H9 (cell line): ENCODE results near the gene EPOP. TPM values are rescaled to one million over a fixed set of nuclear protein-coding genes. Genes with fewer than 3 reads are reported as not detected.

ENCODE experiments used
- DNase-seq: peaks from one replicate; pipeline ENCODE4 v3.0.0-alpha.2; 2017
- H2AFZ ChIP-seq: one replicate; pipeline ENCODE4 v1.6.1; 2013; ENCODE audit warnings: mild to moderate bottlenecking, low read length, control low read depth, moderate library complexity
- H2AK5ac ChIP-seq: 2 replicates; pipeline ENCODE4 v1.6.1; 2013; ENCODE audit warnings: low read length, control low read depth, mixed read lengths; ENCODE audit not compliant: insufficient read length
- H2BK120ac ChIP-seq: one replicate; pipeline ENCODE4 v1.6.1; 2013; ENCODE audit warnings: low read depth, mild to moderate bottlenecking, low read length, control low read depth, inconsistent platforms; ENCODE audit not compliant: poor library complexity, severe bottlenecking
- H2BK12ac ChIP-seq: 2 replicates; pipeline ENCODE4 v1.6.1; 2013; ENCODE audit warnings: low read length, control low read depth, mixed read lengths, low read depth; ENCODE audit not compliant: insufficient read length
- H2BK15ac ChIP-seq: 2 replicates; pipeline ENCODE4 v1.6.1; 2013; ENCODE audit warnings: low read depth, low read length, control low read depth
- H2BK20ac ChIP-seq: one replicate; pipeline ENCODE4 v1.6.1; 2013; ENCODE audit warnings: low read depth, mild to moderate bottlenecking, low read length, control low read depth, inconsistent platforms; ENCODE audit not compliant: poor library complexity, severe bottlenecking
- H2BK5ac ChIP-seq: 2 replicates; pipeline ENCODE4 v1.6.1; 2013; ENCODE audit warnings: low read length, control low read depth, mixed read lengths; ENCODE audit not compliant: insufficient read length
- H3K14ac ChIP-seq: 2 replicates; pipeline ENCODE4 v1.6.1; 2013; ENCODE audit warnings: low read length, control low read depth; ENCODE audit not compliant: insufficient read depth
- H3K18ac ChIP-seq: 2 replicates; pipeline ENCODE4 v1.6.1; 2013; ENCODE audit warnings: low read depth, mild to moderate bottlenecking, mixed read lengths, low read length, control low read depth; ENCODE audit not compliant: insufficient read length
- H3K23ac ChIP-seq: 2 replicates; pipeline ENCODE4 v1.6.1; 2013; ENCODE audit warnings: low read length, control low read depth, mixed read lengths, low read depth; ENCODE audit not compliant: insufficient read length
- H3K23me2 ChIP-seq: 2 replicates; pipeline ENCODE4 v1.6.1; 2013; ENCODE audit warnings: low read depth, mild to moderate bottlenecking, mixed read lengths, low read length, control low read depth; ENCODE audit not compliant: insufficient read length, poor library complexity, severe bottlenecking
- H3K27ac ChIP-seq: 2 replicates; pipeline ENCODE4 v1.5.1; 2013; ENCODE audit warnings: low read length, control low read depth, mixed read lengths, low read depth; ENCODE audit not compliant: insufficient read length
- H3K27me3 ChIP-seq: 2 replicates; pipeline ENCODE4 v1.6.1; 2013; ENCODE audit warnings: low read length, control low read depth, inconsistent platforms; ENCODE audit not compliant: insufficient read depth
- H3K4ac ChIP-seq: 2 replicates; pipeline ENCODE4 v1.6.1; 2013; ENCODE audit warnings: low read depth, mild to moderate bottlenecking, control low read depth, inconsistent platforms, low read length, moderate library complexity
- H3K4me1 ChIP-seq: 2 replicates; pipeline ENCODE4 v1.6.1; 2013; ENCODE audit warnings: low read length, control low read depth, inconsistent platforms; ENCODE audit not compliant: insufficient read depth
- H3K4me2 ChIP-seq: 2 replicates; pipeline ENCODE4 v1.6.1; 2013; ENCODE audit warnings: low read length, control low read depth, mixed read lengths; ENCODE audit not compliant: insufficient read length, insufficient read depth
- H3K56ac ChIP-seq: 2 replicates; pipeline ENCODE4 v1.6.1; 2013; ENCODE audit warnings: low read depth, mild to moderate bottlenecking, mixed read lengths, low read length, control low read depth; ENCODE audit not compliant: insufficient read length
- H3K79me1 ChIP-seq: 2 replicates; pipeline ENCODE4 v1.6.1; 2013; ENCODE audit warnings: low read depth, mild to moderate bottlenecking, moderate library complexity, low read length, control low read depth, inconsistent platforms; ENCODE audit not compliant: insufficient read depth, poor library complexity, severe bottlenecking
- H3K79me2 ChIP-seq: 2 replicates; pipeline ENCODE4 v1.6.1; 2013; ENCODE audit warnings: low read length, control low read depth, inconsistent platforms; ENCODE audit not compliant: insufficient read depth
- H3K9ac ChIP-seq: 2 replicates; pipeline ENCODE4 v1.6.1; 2013; ENCODE audit warnings: low read length, control low read depth, mixed read lengths; ENCODE audit not compliant: insufficient read length; ENCODE audit errors: extremely low read depth
- H3K9me3 ChIP-seq: one replicate; pipeline ENCODE4 v1.6.1; 2013; ENCODE audit warnings: low read depth, low read length, inconsistent platforms; ENCODE audit not compliant: control insufficient read depth
- H3T11ph ChIP-seq: one replicate; pipeline ENCODE4 v1.6.1; 2013; ENCODE audit warnings: mild to moderate bottlenecking, low read length, control low read depth, inconsistent platforms
- H4K20me1 ChIP-seq: one replicate; pipeline ENCODE4 v1.6.1; 2013; ENCODE audit not compliant: control insufficient read depth, insufficient read length, insufficient read depth
- H4K5ac ChIP-seq: 2 replicates; pipeline ENCODE4 v1.6.1; 2013; ENCODE audit warnings: low read depth, mild to moderate bottlenecking, mixed read lengths, low read length, control low read depth; ENCODE audit not compliant: insufficient read length
- H4K8ac ChIP-seq: replicated peaks from 2 replicates; pipeline ENCODE4 v1.6.1; 2013; ENCODE audit warnings: low read length, control low read depth, mixed read lengths, low read depth; ENCODE audit not compliant: insufficient read length
- H4K91ac ChIP-seq: 2 replicates; pipeline ENCODE4 v1.6.1; 2013; ENCODE audit warnings: low read depth, mild to moderate bottlenecking, moderate library complexity, mixed read lengths, low read length, control low read depth; ENCODE audit not compliant: insufficient read length
- H3K27ac Mint-ChIP-seq, 3 experiments: 2 replicates in 2 of 3; 3 replicates in 1 of 3; pipeline ENCODE4 v1.8.0; 2020 to 2021; ENCODE audit warnings: mixed read lengths in 3 of 3, mild to moderate bottlenecking in 1 of 3, moderate library complexity in 1 of 3
- H3K27me3 Mint-ChIP-seq: 2 replicates; pipeline ENCODE4 v1.8.0; 2021; ENCODE audit warnings: low read depth, mild to moderate bottlenecking, moderate library complexity, mixed read lengths
- H3K36me3 Mint-ChIP-seq, 3 experiments: 2 replicates in 2 of 3; 3 replicates in 1 of 3; pipeline ENCODE4 v1.8.0; 2020 to 2021; ENCODE audit warnings: low read depth in 3 of 3, mixed read lengths in 3 of 3; ENCODE audit not compliant: insufficient read depth in 1 of 3
- H3K4me1 Mint-ChIP-seq, 2 experiments: 2 replicates each; pipeline ENCODE4 v1.8.0; 2020; ENCODE audit warnings: mixed read lengths in 2 of 2
- H3K4me3 Mint-ChIP-seq, 2 experiments: 2 replicates in 1 of 2; 3 replicates in 1 of 2; pipeline ENCODE4 v1.8.0; 2020 to 2021; ENCODE audit warnings: mild to moderate bottlenecking in 2 of 2, mixed read lengths in 2 of 2, moderate library complexity in 1 of 2
- H3K9me3 Mint-ChIP-seq, 2 experiments: 2 replicates in 1 of 2; 3 replicates in 1 of 2; pipeline ENCODE4 v1.8.0; 2020; ENCODE audit warnings: mild to moderate bottlenecking in 2 of 2, mixed read lengths in 2 of 2, moderate library complexity in 1 of 2
- WGBS: extraction: QIAGEN DNeasy Blood & Tissue Kit; methylation state at CpG from one replicate; pipeline ENCODE4 v1.1.7; 2013; ENCODE audit warnings: missing lambda C conversion rate, low lambda C conversion rate, mixed read lengths; ENCODE audit not compliant: insufficient read length; ENCODE audit errors: extremely low coverage; 5-methylcytosine and 5-hydroxymethylcytosine counted together
- total RNA-seq: library from RNA; stranded (reverse); gene quantifications from 2 replicates; pipeline ENCODE4 v1.2.1, GENCODE V29; 2021
- TF ChIP-seq, protein P1 (sequence below): fragments of 200-600 bp; sonication (generic); conservative IDR thresholded peaks from 3 replicates; pipeline ENCODE4 v1.8.0; 2021; ENCODE audit warnings: antibody characterized with exemption, mild to moderate bottlenecking

Gene EPOP
- total RNA-seq, 1 experiment from 2014 or later = 5.9 TPM

GRCh38 chr17:38659415-38659814 is 15.3 kb downstream of the EPOP start:
- H3K27me3 ChIP-seq = no peaks in the 10 kb centered on the region
- no peaks in the 10 kb centered on the region; the same call in 1 of the 2 replicates for H3K4me1 ChIP-seq
- no peak overlapping the region for H4K8ac ChIP-seq
- no peak overlapping the region for H3K56ac ChIP-seq
- no peak overlapping the region for H3K9ac ChIP-seq
- H2BK5ac ChIP-seq = no peak overlapping the region
- no peak overlapping the region for H2BK120ac ChIP-seq
- H4K91ac ChIP-seq = no peak overlapping the region
- H2AK5ac ChIP-seq = no peak overlapping the region
- H3K14ac ChIP-seq = no peak overlapping the region
- H2AFZ ChIP-seq = no peak overlapping the region
- H2BK12ac ChIP-seq = no peak overlapping the region
- H4K20me1 ChIP-seq = no peaks in the 10 kb centered on the region
- H4K5ac ChIP-seq = no peak overlapping the region
- no peak for DNase-seq
- no peak overlapping the region for H3K4ac ChIP-seq
- H3K23me2 ChIP-seq = no peaks in the 10 kb centered on the region
- H3K4me3 Mint-ChIP-seq = no peak overlapping the region
- H3T11ph ChIP-seq = no peak overlapping the region
- H3K23ac ChIP-seq = no peak overlapping the region
- no peak overlapping the region for H3K18ac ChIP-seq
- H3K27me3 Mint-ChIP-seq = peaks cover 29% of the 10 kb centered on the region
- peaks cover 27 to 47% of the 10 kb centered on the region in 2 experiments for H3K4me1 Mint-ChIP-seq
- no peak overlapping the region for H3K27ac Mint-ChIP-seq
- H2BK20ac ChIP-seq = no peak overlapping the region
- no peaks in the 10 kb centered on the region for H3K79me2 ChIP-seq
- WGBS = no CpG with 5 or more reads among the region's 7 CpGs
- no peaks in the 10 kb centered on the region; a peak in 1 of 5 replicates for H3K9me3 Mint-ChIP-seq
- H2BK15ac ChIP-seq = no peak overlapping the region
- H3K9me3 ChIP-seq = no peaks in the 10 kb centered on the region
- no peak overlapping the region for H3K27ac ChIP-seq
- H3K79me1 ChIP-seq = no peaks in the 10 kb centered on the region
- no peak overlapping the region for H3K4me2 ChIP-seq
- H3K36me3 Mint-ChIP-seq = no peaks in the 10 kb centered on the region; a peak in 1 of 7 replicates
- TF ChIP-seq, protein P1, sequence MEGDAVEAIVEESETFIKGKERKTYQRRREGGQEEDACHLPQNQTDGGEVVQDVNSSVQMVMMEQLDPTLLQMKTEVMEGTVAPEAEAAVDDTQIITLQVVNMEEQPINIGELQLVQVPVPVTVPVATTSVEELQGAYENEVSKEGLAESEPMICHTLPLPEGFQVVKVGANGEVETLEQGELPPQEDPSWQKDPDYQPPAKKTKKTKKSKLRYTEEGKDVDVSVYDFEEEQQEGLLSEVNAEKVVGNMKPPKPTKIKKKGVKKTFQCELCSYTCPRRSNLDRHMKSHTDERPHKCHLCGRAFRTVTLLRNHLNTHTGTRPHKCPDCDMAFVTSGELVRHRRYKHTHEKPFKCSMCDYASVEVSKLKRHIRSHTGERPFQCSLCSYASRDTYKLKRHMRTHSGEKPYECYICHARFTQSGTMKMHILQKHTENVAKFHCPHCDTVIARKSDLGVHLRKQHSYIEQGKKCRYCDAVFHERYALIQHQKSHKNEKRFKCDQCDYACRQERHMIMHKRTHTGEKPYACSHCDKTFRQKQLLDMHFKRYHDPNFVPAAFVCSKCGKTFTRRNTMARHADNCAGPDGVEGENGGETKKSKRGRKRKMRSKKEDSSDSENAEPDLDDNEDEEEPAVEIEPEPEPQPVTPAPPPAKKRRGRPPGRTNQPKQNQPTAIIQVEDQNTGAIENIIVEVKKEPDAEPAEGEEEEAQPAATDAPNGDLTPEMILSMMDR = no peak
